Activated CD8-positive, alpha-beta T cell treated with anti-CD3 and anti-CD28 coated beads for 36 hours (primary cell): ENCODE measurements around the gene EDAR. TPM values are rescaled to one million over a fixed set of nuclear protein-coding genes. Genes with fewer than 3 reads are reported as not detected.

Experiments used
- ATAC-seq: fragments of 200-7000 bp; cut with Tn5 transposase; one replicate; pipeline ENCODE4 v1.10.0; 2021; ENCODE audit warnings: mild to moderate bottlenecking, moderate library complexity
- CTCF ChIA-PET: fragments of 350-600 bp; sonication (Branson Sonifier 250); formaldehyde crosslinking; loops from one replicate; lab custom pipeline; 2021; ENCODE audit warnings: antibody characterized with exemption; lab: Charles Lee
- POLR2A ChIA-PET: fragments of 350-600 bp; sonication (Branson Sonifier 250); formaldehyde crosslinking; loops from one replicate; lab custom pipeline; 2021; ENCODE audit warnings: antibody characterized with exemption; lab: Charles Lee
- DNase-seq: peaks from one replicate; pipeline ENCODE4 v3.0.0-alpha.2; 2020
- H3K27ac Mint-ChIP-seq: one replicate; pipeline ENCODE4 v1.8.0; 2021; ENCODE audit warnings: mild to moderate bottlenecking, mixed read lengths
- H3K27me3 Mint-ChIP-seq: one replicate; pipeline ENCODE4 v1.8.0; 2021; ENCODE audit warnings: mixed read lengths
- H3K36me3 Mint-ChIP-seq: one replicate; pipeline ENCODE4 v1.8.0; 2021; ENCODE audit warnings: low read depth, mixed read lengths
- H3K4me1 Mint-ChIP-seq: one replicate; pipeline ENCODE4 v1.8.0; 2021; ENCODE audit warnings: low read depth, mixed read lengths
- H3K4me3 Mint-ChIP-seq: one replicate; pipeline ENCODE4 v1.8.0; 2021; ENCODE audit warnings: mild to moderate bottlenecking, moderate library complexity, mixed read lengths
- H3K9me3 Mint-ChIP-seq: one replicate; pipeline ENCODE4 v1.8.0; 2021; ENCODE audit warnings: mixed read lengths
- intact Hi-C: fragments of 100-400 bp; cut with micrococcal nuclease; formaldehyde crosslinking; loops from one replicate; pipeline ENCODE4 v1.10.0; 2022
- total RNA-seq, 2 experiments: library from RNA; stranded (reverse); gene quantifications; one replicate each; pipeline ENCODE4 v1.2.3, GENCODE V29; 2021
- TF ChIP-seq, protein P1 (sequence below): fragments of 200-600 bp; IDR thresholded peaks from one replicate; pipeline ENCODE4 v1.8.0; 2022; ENCODE audit warnings: antibody characterized with exemption, mild to moderate bottlenecking

EDAR gene
- total RNA-seq, 2 experiments from 2014 or later = 0.09 to 0.11 TPM

DNA sequence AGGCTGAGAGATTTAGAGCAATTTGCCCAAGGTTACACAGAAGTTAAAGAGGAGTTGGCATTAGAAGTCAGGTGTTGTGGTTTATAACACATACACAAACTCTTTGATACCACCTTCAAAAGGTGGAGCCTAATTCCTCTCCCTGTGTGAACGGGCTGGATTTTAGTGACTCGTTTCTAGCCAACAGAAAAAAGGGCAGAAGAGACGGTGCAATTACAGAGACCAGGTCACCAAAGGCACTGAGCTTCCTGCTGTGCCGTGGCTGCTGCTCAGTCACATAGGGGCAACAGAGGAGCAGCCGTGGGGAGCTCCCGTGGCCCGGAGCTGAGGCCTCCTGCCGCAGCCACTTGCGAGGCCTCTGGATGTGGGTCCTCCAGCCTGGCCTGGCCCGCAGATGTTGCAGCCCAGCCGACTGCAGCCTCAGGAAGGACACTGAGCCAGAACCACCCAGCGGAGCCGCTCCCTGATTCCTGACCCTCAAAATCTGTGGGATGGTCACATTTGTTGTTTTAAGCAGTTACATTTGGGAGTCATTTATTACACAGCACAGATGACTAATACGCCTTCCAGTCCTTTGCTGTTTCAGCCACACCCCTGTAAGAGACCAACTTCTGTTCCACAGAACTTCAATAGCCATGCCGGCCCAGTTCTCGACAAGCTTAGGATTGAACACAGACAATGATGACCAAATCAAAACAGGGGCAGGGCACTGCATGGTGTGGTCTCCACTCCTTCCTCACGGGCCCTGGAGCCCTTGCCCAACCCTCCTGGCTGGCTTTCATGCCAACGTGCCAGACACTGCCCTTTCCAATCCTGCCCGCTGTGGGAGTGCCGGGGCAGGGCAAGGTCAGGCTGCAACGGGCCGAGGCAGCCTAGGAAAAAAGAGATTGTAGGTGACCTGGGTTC is 17.1 kb downstream of the EDAR start:
- DNase-seq (no peak), ATAC-seq (peak; percentile 17)
- TF ChIP-seq, protein P1, sequence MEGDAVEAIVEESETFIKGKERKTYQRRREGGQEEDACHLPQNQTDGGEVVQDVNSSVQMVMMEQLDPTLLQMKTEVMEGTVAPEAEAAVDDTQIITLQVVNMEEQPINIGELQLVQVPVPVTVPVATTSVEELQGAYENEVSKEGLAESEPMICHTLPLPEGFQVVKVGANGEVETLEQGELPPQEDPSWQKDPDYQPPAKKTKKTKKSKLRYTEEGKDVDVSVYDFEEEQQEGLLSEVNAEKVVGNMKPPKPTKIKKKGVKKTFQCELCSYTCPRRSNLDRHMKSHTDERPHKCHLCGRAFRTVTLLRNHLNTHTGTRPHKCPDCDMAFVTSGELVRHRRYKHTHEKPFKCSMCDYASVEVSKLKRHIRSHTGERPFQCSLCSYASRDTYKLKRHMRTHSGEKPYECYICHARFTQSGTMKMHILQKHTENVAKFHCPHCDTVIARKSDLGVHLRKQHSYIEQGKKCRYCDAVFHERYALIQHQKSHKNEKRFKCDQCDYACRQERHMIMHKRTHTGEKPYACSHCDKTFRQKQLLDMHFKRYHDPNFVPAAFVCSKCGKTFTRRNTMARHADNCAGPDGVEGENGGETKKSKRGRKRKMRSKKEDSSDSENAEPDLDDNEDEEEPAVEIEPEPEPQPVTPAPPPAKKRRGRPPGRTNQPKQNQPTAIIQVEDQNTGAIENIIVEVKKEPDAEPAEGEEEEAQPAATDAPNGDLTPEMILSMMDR = no peak
- Mint-ChIP-seq H3K9me3 (no peaks in the 10 kb centered on the region), H3K36me3 (no peaks in the 10 kb centered on the region), H3K27me3 (no peaks in the 10 kb centered on the region), H3K4me1 (peaks cover 44% of the 10 kb centered on the region), H3K27ac (no peak overlapping the region), H3K4me3 (no peak overlapping the region)
- ChIA-PET POLR2A (interaction anchor here (0.6 to 0.8 kb wide), 3 partner anchors 25 to 432 kb away, joined by 3 read pairs; no protein-coding TSS in a partner anchor), CTCF (interaction anchor here (0.6 to 1.1 kb wide), 2 partner anchors 13 to 17 kb away, joined by 3 to 4 read pairs; partner anchors contain the start of gene EDAR)
- intact Hi-C loops = no loop called here

DNA sequence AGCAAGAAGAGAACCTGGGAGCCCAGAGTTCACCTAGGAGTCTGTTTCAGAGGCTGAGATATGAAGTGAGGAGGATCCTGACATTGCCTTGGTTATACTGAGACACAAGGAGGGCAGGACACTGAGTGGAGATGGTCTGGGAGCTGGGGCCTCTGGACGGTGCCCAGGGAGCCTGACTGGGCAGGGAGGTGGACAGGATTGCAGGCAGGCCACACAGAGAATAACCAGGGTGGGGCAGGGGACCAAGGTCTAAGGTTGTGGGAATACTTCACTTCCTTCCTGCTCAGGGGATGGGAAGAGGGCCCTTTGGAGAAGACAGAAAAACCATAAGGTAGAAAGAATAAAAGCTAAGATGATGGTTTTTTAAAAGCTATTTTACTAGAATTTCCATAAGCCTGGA is 18.7 kb downstream of the EDAR start:
- Mint-ChIP-seq H3K4me1 (peaks cover 60% of the 10 kb centered on the region), H3K4me3 (no peak overlapping the region), H3K27me3 (no peaks in the 10 kb centered on the region), H3K9me3 (no peaks in the 10 kb centered on the region), H3K27ac (no peak overlapping the region), H3K36me3 (no peaks in the 10 kb centered on the region)
- TF ChIP-seq, protein P1 = no peak
- ChIA-PET POLR2A (no interaction called here), CTCF (interaction anchor here (1.2 to 3.4 kb wide), 3 partner anchors 11 to 32 kb away, joined by 3 to 26 read pairs (median 4); no protein-coding TSS in a partner anchor)
- intact Hi-C loops = no loop called here
- DNase-seq (no peak), ATAC-seq (no peak)

DNA sequence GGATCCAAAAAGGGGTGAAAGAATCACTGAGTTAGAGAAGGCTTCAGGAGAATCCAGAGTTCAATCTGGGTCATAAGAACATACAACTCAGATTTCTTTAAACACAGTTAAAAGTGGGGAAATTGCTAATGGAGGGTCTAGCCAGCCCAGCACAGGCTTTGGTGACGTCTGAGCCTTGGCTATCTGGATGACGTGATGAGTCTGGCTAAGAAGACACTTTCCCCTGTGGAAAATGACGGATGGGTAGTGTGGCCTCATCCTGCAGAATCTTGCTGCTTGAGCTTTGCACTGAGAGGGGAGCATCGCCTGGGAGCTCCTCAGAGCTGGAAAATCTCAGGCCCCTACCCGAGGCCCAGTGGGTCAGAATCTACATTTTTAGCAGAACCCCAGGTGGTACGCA is 19.2 kb downstream of the EDAR start:
- POLR2A ChIA-PET = no interaction called here
- no peak for DNase-seq
- Mint-ChIP-seq H3K4me3 (no peak overlapping the region), H3K4me1 (peaks cover 59% of the 10 kb centered on the region), H3K27ac (no peak overlapping the region), H3K9me3 (no peaks in the 10 kb centered on the region), H3K27me3 (no peaks in the 10 kb centered on the region), H3K36me3 (no peaks in the 10 kb centered on the region)
- CTCF ChIA-PET = interaction anchor here (1.2 to 3.4 kb wide), 4 partner anchors 11 to 33 kb away, joined by 3 to 26 read pairs (median 4); no protein-coding TSS in a partner anchor
- TF ChIP-seq, protein P1 = no peak
- intact Hi-C loops = no loop called here
- no peak for ATAC-seq

DNA sequence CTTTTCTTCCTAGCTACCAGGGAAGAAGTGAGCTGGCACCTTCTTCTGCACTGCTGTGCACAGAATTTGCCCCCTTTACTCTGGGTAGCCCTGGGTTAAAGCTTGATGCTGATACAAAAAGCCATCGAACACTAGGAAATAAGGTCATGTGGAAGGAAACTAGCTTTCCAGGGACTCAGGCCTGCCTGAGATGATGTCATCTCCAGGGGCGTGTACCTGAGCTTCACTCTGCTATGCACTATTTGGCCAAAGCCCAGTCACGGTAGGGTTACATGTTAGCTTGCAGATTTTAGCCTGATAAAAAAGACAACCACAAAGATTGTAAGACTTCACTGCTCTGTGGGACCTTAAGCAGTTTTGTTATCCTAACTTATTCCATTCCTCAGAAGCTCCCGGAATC is 20.4 kb downstream of the EDAR start:
- H3K4me3 Mint-ChIP-seq = no peak overlapping the region
- no peak overlapping the region for H3K27ac Mint-ChIP-seq
- H3K27me3 Mint-ChIP-seq = no peaks in the 10 kb centered on the region
- DNase-seq (peak; percentile 35), ATAC-seq (peak; percentile 41)
- TF ChIP-seq, protein P1 = no peak
- H3K9me3 Mint-ChIP-seq = no peaks in the 10 kb centered on the region
- intact Hi-C loops = no loop called here
- H3K4me1 Mint-ChIP-seq = peaks cover 67% of the 10 kb centered on the region
- POLR2A ChIA-PET = interaction anchor here (0.6 to 0.9 kb wide), 2 partner anchors 10 to 321 kb away, joined by 3 read pairs; no protein-coding TSS in a partner anchor
- no peaks in the 10 kb centered on the region for H3K36me3 Mint-ChIP-seq
- CTCF ChIA-PET = interaction anchor here (1.0 to 3.4 kb wide), 3 partner anchors 10 to 20 kb away, joined by 5 to 26 read pairs (median 5); partner anchors contain the start of gene EDAR
